IPS DF 4.7 (cell line): Measurements from ENCODE around the gene GCNT2.
"Not testable (repeated sequence)": the region's sequence is repeated elsewhere in the genome, so short reads cannot be mapped to it uniquely, and the experiment has no call there.

Experiments
- DNase-seq: peaks from one replicate; pipeline ENCODE4 v3.0.0-alpha.2; 2013; ENCODE audit warnings: low spot score; ENCODE audit errors: extremely low read depth

The GCNT2 gene

DNA sequence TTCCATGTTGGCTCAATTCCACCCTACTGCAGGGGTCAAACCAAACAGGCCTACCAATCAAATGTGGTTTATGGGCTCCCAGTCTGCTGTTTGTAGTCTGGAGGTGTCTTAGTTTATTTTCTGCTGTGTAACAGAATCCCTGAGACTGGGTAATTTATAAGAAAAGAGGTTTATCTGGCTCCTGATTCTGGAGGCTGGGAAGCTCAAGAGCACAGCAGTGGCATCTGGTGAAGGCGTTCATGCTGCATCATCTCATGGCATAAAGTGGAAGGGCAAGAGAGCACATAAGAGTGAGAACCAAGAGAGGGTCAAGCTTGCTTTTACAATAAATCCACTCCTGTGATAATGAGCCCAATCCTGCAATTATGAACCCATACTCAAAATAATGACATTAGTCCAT lies 87.9 kb downstream of the GCNT2 start:
- no peak for DNase-seq

DNA sequence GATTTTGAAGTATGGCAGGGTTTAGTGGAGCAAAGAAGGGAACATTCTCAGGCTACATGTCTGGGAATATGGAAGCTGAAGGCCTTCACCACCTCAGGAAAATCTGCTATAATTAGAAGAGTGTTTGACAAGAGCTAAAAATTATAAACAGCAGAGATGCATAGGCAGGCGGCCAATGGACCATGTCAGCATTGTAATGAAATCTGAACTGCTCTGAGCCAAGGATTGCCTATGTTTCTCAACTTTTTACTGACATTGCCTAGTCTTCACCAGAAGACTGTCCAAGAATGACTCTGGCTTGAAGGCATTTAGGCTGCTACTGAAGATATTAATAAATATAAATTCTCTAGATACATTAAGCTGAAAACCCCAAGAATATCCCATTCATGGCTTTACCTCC lies 89.1 kb downstream of the GCNT2 start:
- no peak for DNase-seq

DNA sequence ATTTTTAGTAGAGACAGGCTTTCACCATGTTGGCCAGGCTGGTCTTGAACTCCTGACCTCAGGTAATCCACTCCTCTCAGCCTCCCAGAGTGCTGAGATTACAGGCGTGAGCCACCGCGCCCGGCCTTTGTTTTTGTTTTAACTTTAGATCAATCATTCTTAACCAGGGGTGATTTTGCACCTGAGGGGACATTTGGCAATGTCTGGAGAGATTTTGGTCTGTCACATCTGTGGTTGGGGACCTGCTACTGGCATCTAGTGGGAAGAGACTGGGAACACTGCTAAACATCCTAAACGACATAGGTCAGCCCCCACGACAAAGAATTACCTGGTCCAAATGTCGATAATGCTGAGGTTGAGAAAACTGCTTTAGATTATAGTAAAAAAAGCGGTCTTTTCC lies 91.0 kb downstream of the GCNT2 start:
- DNase-seq, result no peak

DNA sequence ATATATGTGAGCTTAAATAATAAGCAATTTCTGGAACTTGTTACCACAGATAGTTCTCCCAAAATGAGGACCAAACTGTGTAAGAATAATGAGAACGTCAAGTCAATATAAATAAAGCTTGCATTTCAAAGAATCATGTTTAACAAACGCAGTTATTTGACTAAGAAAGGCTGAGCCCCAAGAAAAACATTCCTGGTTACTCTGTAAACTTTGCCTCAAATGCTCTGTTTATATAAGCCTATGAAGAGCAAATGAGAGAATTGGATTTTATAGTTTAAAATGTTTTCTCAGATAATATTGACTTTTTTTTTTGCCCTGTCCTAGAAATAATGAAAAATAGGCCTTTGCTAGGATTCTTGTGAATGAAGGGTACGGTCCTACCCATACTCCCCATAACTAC lies 91.9 kb downstream of the GCNT2 start:
- no peak for DNase-seq

DNA sequence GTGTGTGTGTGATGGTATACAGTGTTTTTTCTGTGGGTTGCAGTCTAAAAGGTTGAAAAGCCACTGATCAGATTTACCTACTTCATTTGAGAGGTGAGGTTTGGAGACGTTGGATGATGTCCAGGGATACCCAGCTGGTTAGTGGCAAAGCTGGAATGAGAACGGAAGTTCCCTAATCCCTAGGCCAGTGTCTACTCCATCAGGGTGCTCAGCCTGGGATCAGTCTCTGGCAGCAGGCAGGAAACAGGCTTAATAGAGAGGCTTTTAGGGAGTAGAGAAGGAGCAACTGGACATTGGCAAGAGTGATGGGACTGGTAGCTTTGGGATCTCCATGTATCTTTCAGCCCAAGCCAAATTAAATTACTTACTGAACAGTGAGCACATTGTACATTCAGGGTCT lies 92.6 kb downstream of the GCNT2 start:
- DNase-seq, result no peak

DNA sequence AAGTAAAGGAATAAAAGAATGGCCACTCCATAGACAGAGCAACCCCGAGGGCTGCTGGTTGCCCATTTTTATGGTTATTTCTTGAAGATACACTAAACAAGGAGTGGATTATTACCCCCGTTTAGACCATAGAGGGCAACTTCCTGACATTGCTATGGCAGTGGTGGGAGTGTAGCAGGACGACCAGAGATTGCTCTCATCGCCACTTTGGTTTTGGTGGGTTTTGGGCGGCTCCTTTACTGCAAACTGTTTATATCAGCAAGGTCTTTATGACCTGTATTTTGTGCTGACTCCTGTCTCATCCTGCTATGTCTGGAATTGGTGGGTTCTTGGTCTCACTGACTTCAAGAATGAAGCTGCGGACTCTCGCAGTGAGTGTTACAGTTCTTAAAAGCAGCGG lies 94.5 kb downstream of the GCNT2 start:
- DNase-seq, result no peak

DNA sequence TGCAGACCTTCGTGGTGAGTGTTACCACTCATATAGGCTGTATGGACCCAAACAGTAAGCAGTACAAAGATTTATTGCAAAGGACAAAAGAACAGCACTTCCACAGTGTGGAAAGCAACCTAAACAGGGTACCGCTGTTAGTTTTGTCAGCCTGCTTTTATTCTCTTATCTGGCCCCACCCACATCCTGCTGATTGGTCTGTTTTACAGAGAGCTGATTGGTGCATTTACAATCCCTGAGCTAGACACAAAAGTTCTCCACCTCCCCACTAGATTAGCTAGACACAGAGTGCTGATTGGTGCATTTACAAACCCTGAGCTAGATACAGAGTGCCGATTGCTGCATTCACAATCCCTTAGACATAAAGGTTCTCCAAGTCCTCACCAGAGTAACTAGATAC lies 95.1 kb downstream of the GCNT2 start:
- DNase-seq, result not testable (repeated sequence)

DNA sequence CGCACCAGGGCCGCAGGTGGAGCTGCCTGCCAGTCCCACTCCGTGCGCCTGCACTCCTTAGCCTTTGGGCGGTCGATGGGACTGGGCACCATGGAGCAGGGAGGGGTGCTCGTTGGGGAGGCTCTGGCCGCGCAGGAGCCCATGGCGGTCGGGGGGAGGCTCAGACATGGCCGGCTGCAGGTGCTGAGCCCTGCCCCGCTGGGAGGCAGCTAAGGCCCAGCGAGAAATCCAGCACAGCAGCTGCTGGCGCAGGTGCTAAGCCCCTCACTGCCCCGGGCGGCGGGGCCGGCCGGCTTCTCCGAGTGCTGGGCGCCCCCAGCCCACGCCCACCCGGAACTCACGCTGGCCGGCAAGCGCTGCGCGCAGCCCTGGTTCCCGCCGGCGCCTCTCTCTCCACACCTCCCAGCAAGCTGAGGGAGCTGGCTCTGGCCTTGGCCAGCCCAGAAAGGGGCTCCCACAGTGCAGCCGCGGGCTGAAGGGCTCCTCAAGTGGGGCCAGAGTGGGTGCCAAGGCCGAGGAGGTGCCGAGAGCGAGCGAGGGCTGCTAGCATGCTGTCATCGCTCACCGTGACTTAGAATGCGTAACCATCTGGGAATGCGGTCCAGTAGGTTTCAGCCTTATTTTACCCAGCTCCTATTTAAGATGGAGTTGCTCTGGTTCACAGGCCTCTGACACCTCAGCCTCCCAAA lies 96.0 kb downstream of the GCNT2 start:
- no peak for DNase-seq

DNA sequence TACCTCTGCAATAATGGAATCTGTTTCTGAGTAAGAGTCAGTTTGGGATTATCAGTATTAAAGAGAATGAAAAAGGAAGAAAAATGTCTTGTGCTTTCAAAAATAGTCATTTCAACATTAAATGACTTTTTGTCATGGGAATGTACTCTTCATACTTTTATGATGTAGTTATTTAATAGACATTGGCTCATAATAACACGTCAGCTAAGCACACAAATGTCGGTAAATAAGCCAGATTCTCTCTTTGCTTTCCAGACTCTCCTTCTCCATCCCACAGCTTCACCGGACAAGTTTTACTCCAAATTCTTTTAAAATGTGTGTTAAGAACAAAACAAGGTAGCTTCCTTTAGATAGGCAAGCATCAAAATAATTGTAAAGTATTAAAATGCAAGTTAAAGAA lies 97.3 kb downstream of the GCNT2 start:
- no peak for DNase-seq

DNA sequence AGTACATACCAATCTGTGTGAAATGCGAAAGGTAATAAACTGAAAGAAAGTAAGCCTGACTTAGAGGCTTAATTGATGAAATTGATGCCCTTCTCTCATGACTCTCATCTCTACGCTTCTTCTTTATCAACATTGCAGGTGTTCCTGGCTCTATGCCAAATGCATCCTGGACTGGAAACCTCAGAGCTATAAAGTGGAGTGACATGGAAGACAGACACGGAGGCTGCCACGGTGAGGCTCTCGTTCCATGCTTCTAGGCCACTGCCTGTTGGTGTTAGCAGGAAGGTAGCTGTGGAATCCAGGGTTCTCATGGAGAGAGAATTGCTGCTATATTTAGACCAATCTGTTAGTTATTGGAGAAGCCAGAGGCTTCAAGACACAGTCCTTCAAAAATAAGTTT lies 100.1 kb downstream of the GCNT2 start:
- no peak for DNase-seq

DNA sequence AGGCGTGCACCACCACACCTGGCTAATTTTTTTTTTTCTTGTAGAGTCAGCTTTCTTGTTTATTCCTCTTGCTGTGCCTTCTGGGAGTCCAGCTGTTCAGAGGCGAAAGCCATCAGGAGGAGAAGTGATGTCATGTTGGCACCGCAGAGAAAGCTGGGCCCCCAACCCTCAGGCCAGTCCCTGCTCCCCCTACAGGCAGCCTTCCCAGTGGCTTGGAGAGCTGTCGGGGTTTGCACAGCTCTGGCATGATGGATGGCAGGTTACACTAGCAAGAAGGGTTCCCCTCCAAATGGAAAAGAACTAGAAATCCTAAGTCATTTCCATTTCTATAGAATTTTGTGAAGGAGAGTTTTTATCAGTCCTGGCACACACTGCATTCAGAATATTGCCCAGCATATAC lies 100.7 kb downstream of the GCNT2 start:
- no peak for DNase-seq

DNA sequence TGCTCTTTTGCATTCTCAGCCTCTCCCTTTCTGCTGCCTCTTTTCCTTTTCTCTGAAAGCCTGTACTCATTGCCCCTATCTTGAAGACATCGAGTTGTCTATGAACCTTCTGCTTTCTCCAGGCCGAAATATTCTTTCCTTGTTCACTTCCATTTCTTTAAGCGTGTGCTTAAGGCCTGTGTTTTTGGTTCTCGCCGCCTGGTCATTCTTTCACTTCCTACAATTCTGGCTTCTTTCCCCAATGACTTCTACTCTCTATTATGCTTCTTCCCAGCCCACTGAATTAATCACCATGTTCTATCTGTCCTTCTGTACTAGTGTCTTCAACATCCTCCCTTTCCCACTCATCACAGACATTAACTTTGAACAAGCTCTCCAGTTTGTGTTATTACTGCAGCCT lies 103.7 kb downstream of the GCNT2 start:
- no peak for DNase-seq

DNA sequence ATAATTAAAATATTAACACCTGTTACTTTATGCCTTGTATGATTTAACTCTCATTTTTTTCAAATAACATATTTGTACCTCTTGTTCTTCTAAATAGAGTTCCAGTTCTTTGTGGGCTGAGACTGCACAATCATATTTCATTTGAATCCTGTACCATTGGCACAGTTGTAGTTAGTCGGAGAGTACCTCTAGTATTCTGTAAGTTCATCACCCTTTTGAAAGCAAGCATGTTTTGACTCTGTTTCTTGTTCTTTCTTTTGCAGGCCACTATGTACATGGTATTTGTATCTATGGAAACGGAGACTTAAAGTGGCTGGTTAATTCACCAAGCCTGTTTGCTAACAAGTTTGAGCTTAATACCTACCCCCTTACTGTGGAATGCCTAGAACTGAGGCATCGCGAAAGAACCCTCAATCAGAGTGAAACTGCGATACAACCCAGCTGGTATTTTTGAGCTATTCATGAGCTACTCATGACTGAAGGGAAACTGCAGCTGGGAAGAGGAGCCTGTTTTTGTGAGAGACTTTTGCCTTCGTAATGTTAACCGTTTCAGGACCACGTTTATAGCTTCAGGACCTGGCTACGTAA lies 105.1 kb downstream of the GCNT2 start:
- DNase-seq, result no peak

DNA sequence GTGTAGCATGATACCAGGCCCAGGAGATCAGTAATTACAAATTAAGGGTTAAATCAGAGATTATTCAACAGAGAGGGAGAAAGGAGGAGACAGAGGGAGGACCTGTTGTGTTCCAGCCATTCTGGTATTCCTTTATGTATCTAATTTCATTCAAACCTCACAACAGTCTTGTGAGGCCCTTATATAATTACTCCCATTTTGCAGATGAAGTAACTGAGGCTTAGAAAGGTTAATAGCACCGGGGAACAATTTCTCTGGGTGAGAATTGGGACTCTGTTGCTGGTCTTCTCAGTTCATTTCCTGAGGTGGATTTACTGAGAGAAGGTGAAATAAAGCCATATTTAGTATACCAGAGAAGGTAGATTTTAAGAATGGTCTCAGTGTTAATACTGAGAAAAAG lies 106.6 kb downstream of the GCNT2 start:
- DNase-seq, result no peak

DNA sequence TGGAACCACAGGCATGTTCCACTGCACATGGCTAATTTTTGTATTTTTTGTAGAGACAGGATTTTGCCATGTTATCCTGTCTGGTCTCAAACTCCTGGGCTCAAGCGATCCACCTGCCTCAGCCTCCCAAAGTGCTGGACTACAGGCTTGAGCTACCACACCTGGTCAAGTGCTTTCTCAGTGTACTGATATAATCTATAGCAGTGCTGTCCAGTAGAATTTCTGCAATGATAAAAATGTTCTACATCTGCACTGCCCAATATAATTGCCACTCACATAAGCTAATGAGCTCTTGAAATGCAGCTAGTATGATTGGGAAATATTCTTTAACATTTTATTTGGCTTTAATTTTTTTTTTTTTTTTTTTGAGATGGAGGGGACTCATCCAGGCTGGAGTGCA lies 109.0 kb downstream of the GCNT2 start:
- DNase-seq, result no peak

DNA sequence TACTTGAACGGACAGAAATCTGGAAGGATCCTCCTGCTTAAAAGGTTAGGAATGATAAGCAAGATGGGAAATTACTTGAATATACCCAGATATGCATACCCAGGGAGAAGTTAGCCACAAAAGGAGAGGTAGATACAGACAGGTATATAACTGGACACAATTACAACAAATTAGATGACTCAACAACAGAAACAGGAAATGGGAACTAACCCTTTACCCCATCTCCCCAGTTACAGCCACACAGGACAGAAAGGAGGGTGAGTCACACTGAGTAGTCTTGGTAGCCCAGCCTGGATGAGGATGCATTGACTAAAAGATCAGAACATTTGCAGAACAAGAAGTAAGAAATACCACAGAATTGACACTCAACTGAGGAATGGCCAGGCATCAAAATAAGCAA lies 112.1 kb downstream of the GCNT2 start:
- no peak for DNase-seq

DNA sequence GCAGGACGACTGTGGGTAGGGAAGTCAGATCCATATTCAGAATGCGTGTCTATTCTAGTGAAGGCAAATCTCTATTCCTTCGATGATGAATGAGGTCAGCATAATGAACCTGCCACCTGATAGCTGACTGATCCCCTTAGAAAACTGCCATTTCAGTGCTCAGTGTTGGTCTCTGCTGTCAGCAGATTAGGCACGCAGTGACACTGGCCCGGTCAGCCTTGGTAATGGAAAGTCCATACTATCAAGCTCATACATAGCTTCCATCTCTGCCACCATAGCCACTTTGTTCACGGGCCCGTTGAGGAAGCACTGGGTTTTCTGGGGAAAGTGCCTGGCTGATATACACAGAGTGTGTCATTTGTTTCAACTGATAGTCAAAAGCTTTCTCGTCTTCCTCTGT lies 119.3 kb downstream of the GCNT2 start:
- DNase-seq, result no peak

DNA sequence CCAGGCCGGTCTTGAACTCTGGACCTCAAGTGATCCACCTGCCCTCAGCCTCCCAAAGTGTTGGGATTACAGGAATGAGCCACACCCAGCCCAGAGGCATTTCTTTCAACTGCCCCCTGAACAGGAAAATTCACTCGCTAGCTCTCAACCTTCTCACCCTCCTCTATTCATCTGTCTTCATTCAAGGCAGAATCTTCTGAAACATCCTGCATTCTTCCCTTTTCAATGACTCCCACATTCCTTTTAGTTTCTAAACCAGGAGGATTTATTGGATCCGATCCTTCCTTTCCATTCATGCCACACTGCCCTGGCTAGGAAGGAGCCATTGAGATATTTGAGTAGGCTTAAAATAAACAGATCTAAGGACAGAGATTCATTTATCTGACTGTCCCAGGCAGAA lies 120.4 kb downstream of the GCNT2 start:
- no peak for DNase-seq

DNA sequence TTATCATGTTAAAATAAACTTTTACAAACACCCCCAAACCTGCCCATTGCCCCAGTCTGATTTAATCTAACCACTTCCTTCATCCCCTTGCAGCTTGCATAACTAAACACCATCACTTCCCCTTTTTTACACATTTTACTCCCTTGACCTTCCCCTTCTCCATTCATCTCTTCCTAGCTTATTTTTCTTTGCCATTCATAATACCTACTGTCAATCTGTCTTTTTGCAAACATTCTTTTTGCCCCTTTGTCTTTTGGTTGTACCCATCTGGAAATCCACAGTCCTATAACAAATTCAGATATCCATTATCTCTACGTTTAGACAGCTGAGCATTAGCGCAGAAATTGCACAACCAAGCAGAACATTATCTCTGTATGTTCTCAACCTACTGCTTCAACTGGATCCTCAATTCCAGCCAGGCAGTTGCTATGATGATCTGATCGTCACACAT lies 122.1 kb downstream of the GCNT2 start:
- DNase-seq, result no peak

DNA sequence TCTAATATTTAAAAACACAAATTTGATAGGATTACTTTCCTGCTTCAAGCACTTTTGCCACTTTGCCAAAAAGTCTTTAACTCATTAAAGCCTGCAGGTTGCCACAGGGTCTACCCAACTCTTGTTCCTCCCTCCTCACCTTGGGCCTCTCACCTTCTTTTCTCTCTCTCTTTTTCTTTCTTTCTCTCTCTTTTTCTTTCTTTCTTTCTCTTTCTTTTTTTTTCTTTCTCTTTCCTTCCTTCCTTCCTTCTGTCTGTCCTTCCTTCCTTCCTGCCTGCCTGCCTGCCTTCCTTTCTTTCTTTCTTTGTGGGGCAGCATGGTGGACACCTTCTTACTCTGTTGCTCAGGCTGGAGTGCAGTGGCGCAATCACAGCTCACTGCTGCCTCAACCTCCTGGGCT lies 123.1 kb downstream of the GCNT2 start:
- no peak for DNase-seq

DNA sequence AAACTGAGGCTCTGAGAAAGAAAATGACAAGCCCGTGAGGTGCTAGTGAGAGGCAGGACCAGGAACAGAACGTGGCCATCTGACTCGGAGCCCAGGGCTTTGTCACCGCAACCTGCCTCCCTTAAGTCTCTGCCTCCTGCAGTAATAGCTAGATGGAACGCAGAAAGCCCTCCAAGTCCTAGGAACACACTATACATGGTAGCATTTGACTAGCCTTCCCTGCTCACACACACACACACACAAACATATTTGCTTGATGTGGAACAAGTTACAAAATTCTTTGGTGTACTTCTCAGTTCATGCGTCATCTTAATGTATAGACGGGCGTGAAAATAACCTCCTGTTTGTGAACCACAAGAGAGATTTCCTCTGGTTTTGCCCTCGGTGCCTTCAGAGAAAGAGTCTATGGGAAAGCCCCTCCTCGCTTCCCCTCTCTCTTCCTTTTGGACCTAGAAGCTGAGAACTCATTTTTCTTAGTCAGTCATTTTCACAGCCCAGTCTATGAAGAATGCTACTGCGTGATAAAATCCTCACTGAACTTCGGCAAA lies 134.4 kb downstream of the GCNT2 start:
- DNase-seq, result no peak

DNA sequence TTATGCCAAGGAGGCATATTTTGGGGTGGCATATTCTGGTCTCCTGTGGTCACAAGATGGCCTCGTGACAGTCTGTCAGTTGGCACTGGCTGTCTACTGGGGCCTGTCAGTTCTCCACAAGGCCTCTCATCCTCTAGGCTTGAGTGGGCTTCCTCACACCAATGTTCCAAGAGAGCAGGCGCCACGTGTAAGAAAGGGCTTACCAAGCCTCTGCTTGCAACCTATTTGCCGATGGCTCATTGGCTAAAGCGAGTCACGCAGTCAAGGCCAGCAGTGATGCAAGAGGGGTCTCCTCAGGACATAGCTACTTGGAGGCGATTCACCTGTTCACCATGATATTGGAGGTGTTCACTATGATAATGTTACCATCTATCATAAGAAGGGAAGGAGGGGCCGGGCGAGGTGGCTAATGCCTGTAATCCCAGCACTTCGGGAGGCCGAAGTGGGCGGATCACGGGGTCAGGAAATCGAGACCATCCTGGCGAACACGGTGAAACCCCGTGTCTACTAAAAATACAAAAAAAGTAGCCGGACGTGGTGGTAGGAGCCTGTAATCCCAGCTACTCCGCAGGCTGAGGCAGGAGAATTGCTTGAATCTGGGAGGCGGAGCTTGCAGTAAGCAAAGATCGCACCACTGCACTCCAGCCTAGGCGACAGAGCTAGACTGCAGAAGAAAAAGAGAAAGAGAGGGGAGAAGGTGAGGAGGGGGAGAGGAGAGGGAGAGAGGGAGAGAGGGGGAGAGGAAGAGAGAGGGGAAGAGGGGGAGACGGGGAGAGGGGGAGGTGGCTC lies 138.0 kb downstream of the GCNT2 start:
- no peak for DNase-seq
